Vagina (tissue), 2 donors: ENCODE results near the gene TMEM38A.

Experiments used
- POLR2A ChIP-seq, 2 donors: fragments of 450-650 bp; IDR thresholded peaks; one replicate each; pipeline ENCODE4 v1.6.1; 2017; ENCODE audit warnings: antibody characterized with exemption in 2 of 2, mild to moderate bottlenecking in 2 of 2, moderate library complexity in 2 of 2
- TF ChIP-seq, protein P1 (sequence below), 3 experiments: fragments of 450-650 bp in 2 of 3; fragments of 200-600 bp in 1 of 3; sonication (generic) in 1 of 3; IDR thresholded peaks; one replicate each; pipeline ENCODE4 v1.5.1; 2017 to 2019; ENCODE audit warnings: antibody characterized with exemption in 3 of 3, mild to moderate bottlenecking in 2 of 3, moderate library complexity in 2 of 3

- TF ChIP-seq, protein P1, sequence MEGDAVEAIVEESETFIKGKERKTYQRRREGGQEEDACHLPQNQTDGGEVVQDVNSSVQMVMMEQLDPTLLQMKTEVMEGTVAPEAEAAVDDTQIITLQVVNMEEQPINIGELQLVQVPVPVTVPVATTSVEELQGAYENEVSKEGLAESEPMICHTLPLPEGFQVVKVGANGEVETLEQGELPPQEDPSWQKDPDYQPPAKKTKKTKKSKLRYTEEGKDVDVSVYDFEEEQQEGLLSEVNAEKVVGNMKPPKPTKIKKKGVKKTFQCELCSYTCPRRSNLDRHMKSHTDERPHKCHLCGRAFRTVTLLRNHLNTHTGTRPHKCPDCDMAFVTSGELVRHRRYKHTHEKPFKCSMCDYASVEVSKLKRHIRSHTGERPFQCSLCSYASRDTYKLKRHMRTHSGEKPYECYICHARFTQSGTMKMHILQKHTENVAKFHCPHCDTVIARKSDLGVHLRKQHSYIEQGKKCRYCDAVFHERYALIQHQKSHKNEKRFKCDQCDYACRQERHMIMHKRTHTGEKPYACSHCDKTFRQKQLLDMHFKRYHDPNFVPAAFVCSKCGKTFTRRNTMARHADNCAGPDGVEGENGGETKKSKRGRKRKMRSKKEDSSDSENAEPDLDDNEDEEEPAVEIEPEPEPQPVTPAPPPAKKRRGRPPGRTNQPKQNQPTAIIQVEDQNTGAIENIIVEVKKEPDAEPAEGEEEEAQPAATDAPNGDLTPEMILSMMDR (IDR thresholded peaks at IDR 0.05), result no peak
- no peak for TF ChIP-seq POLR2A (IDR thresholded peaks at IDR 0.05)
Measured at GRCh38 chr19:16660763-16661479, at the start of gene TMEM38A.
